Glutamatergic neuron (in vitro differentiated cells): ENCODE data around the gene POLD1. TPM values are rescaled to one million over a fixed set of nuclear protein-coding genes. Genes with fewer than 3 reads are reported as not detected.

Source experiments
- DNase-seq: peaks from one replicate; pipeline ENCODE4 v3.0.0; 2022
- H3K27ac Mint-ChIP-seq: one replicate; pipeline ENCODE4 v1.8.0; 2020; ENCODE audit warnings: mild to moderate bottlenecking, mixed read lengths, inconsistent platforms; ENCODE audit not compliant: unreplicated experiment
- H3K27me3 Mint-ChIP-seq: one replicate; pipeline ENCODE4 v1.8.0; 2020; ENCODE audit warnings: mild to moderate bottlenecking, moderate library complexity, mixed read lengths, inconsistent platforms; ENCODE audit not compliant: unreplicated experiment
- H3K36me3 Mint-ChIP-seq: one replicate; pipeline ENCODE4 v1.8.0; 2020; ENCODE audit warnings: mild to moderate bottlenecking, mixed read lengths, inconsistent platforms; ENCODE audit not compliant: unreplicated experiment
- H3K4me1 Mint-ChIP-seq: one replicate; pipeline ENCODE4 v1.8.0; 2020; ENCODE audit warnings: mild to moderate bottlenecking, low read depth, mixed read lengths, inconsistent platforms; ENCODE audit not compliant: unreplicated experiment
- H3K4me3 Mint-ChIP-seq: one replicate; pipeline ENCODE4 v1.8.0; 2020; ENCODE audit warnings: mild to moderate bottlenecking, mixed read lengths, inconsistent platforms; ENCODE audit not compliant: unreplicated experiment
- H3K9me3 Mint-ChIP-seq: one replicate; pipeline ENCODE4 v1.8.0; 2020; ENCODE audit warnings: mild to moderate bottlenecking, moderate library complexity, mixed read lengths, inconsistent platforms; ENCODE audit not compliant: unreplicated experiment
- CTCF ChIP-seq: fragments of 200-600 bp; sonication (generic); IDR thresholded peaks from one replicate; pipeline ENCODE4 v1.5.0; 2021; ENCODE audit not compliant: partially characterized antibody, unreplicated experiment
- total RNA-seq: library from RNA; stranded (reverse); fragmentation: NEBNext Ultra II Directional; extraction: Animal tissue kit (Norgen Biotek cat#: 25700); gene quantifications from one replicate; pipeline ENCODE4 v1.2.1, GENCODE V29; 2021; ENCODE audit not compliant: unreplicated experiment

Gene POLD1
- total RNA-seq, 1 donor from 2014 or later = 38.9 TPM

GRCh38 chr19:50371914-50372475, 12.2 kb upstream of the POLD1 start:
- no peak overlapping the region for H3K27ac Mint-ChIP-seq
- TF ChIP-seq CTCF = no peak
- H3K36me3 Mint-ChIP-seq = no peaks in the 10 kb centered on the region
- H3K27me3 Mint-ChIP-seq = peaks cover 8% of the 10 kb centered on the region
- peaks cover 5% of the 10 kb centered on the region for H3K4me1 Mint-ChIP-seq
- H3K9me3 Mint-ChIP-seq = peaks cover 8% of the 10 kb centered on the region
- DNase-seq = no peak
- H3K4me3 Mint-ChIP-seq = no peak overlapping the region

GRCh38 chr19:50376166-50377050, 7.7 kb upstream of the POLD1 start, which contains the start of gene NR1H2:
Gene NR1H2, plus strand, starts transcription at chr19:50376457. Its CDS starts 1,149 bp downstream, at chr19:50377606.
- Mint-ChIP-seq H3K4me1 (no peaks in the 10 kb centered on the region), H3K9me3 (peaks cover 3% of the 10 kb centered on the region), H3K27me3 (peaks cover 3% of the 10 kb centered on the region), H3K4me3 (peak within 1 kb of the TSS; percentile 99), H3K27ac (peak within 1 kb of the TSS; percentile 73), H3K36me3 (peaks cover 4% of the 10 kb centered on the region)
- peak; percentile 93 for DNase-seq
- TF ChIP-seq CTCF = no peak

GRCh38 chr19:50377051-50377461, 7.1 kb upstream of the POLD1 start:
- no peak overlapping the region for H3K27ac Mint-ChIP-seq
- peaks cover 4% of the 10 kb centered on the region for H3K36me3 Mint-ChIP-seq
- H3K27me3 Mint-ChIP-seq = peaks cover 3% of the 10 kb centered on the region
- no peak for TF ChIP-seq CTCF
- peak overlapping the region; percentile 64 for H3K4me3 Mint-ChIP-seq
- peaks cover 3% of the 10 kb centered on the region for H3K9me3 Mint-ChIP-seq
- no peaks in the 10 kb centered on the region for H3K4me1 Mint-ChIP-seq
- no peak for DNase-seq

GRCh38 chr19:50377517-50377916, 6.6 kb upstream of the POLD1 start:
- peaks cover 4% of the 10 kb centered on the region for H3K36me3 Mint-ChIP-seq
- TF ChIP-seq CTCF = no peak
- no peak for DNase-seq
- peaks cover 3% of the 10 kb centered on the region for H3K27me3 Mint-ChIP-seq
- peaks cover 3% of the 10 kb centered on the region for H3K9me3 Mint-ChIP-seq
- H3K4me3 Mint-ChIP-seq = peak overlapping the region; percentile 47
- no peaks in the 10 kb centered on the region for H3K4me1 Mint-ChIP-seq
- H3K27ac Mint-ChIP-seq = no peak overlapping the region
